22Rv1 (cell line): ENCODE measurements around the gene ATG7.

ENCODE experiments used
- H3K27ac ChIP-seq: fragments of 450-650 bp; 2 replicates; pipeline ENCODE4 v1.5.1; 2017
- CTCF ChIP-seq: fragments of 450-650 bp; IDR thresholded peaks from 2 replicates; pipeline ENCODE4 v1.5.1; 2017; ENCODE audit warnings: mild to moderate bottlenecking
- ZFX ChIP-seq: fragments of 450-650 bp; IDR thresholded peaks from 2 replicates; pipeline ENCODE4 v1.6.1; 2017; ENCODE audit warnings: antibody characterized with exemption, borderline replicate concordance

Gene ATG7

GRCh38 chr3:11565492-11565891 is 293.3 kb downstream of the ATG7 start:
- no peak for TF ChIP-seq ZFX
- no peak for TF ChIP-seq CTCF
- H3K27ac ChIP-seq, result no peak overlapping the region

GRCh38 chr3:11565932-11566331 is 293.7 kb downstream of the ATG7 start:
- TF ChIP-seq CTCF, result no peak
- no peak for TF ChIP-seq ZFX
- no peak overlapping the region for H3K27ac ChIP-seq

- TF ChIP-seq ZFX (no peak), CTCF (no peak)
- no peak overlapping the region for H3K27ac ChIP-seq
Observed at GRCh38 chr3:11566478-11566877, 294.3 kb downstream of the ATG7 start.

GRCh38 chr3:11566916-11567315 is 294.7 kb downstream of the ATG7 start:
- H3K27ac ChIP-seq, result no peak overlapping the region
- TF ChIP-seq CTCF (no peak), ZFX (no peak)

GRCh38 chr3:11567516-11568467 is 295.6 kb downstream of the ATG7 start:
- H3K27ac ChIP-seq, result no peak overlapping the region
- TF ChIP-seq ZFX (no peak), CTCF (no peak)

GRCh38 chr3:11568503-11569155 is 296.4 kb downstream of the ATG7 start:
- no peak overlapping the region for H3K27ac ChIP-seq
- no peak for TF ChIP-seq ZFX
- TF ChIP-seq CTCF, result no peak

GRCh38 chr3:11569156-11569741 is 297.1 kb downstream of the ATG7 start:
- no peak overlapping the region for H3K27ac ChIP-seq
- TF ChIP-seq CTCF (no peak), ZFX (no peak)
